Measurements from ENCODE around the gene PEX11A.

Gene PEX11A

DNA sequence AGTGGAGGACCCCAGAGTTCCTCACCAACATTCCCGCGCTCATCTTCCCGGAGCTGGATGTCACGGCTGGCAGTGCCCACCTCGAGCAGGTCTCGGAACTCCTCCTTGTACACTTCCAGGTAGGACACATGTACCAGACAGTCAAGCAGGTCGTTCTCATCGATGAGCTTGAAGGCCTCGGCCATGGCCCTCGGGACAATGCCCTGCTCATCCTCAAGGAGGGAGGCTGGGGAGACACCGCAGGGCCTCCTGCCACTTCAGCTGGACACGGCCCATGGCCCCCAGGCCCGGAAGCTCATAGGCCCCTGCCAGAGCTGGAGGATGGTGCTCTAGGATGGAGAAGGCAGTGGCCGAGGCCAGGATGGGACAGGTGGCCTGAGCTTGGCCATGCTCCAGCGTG, 40.8 kb downstream of the PEX11A start:
- H3K4me3 ChIP-seq (ENCODE audit: low read length): no peak overlapping the region
- TF ChIP-seq, protein P1, sequence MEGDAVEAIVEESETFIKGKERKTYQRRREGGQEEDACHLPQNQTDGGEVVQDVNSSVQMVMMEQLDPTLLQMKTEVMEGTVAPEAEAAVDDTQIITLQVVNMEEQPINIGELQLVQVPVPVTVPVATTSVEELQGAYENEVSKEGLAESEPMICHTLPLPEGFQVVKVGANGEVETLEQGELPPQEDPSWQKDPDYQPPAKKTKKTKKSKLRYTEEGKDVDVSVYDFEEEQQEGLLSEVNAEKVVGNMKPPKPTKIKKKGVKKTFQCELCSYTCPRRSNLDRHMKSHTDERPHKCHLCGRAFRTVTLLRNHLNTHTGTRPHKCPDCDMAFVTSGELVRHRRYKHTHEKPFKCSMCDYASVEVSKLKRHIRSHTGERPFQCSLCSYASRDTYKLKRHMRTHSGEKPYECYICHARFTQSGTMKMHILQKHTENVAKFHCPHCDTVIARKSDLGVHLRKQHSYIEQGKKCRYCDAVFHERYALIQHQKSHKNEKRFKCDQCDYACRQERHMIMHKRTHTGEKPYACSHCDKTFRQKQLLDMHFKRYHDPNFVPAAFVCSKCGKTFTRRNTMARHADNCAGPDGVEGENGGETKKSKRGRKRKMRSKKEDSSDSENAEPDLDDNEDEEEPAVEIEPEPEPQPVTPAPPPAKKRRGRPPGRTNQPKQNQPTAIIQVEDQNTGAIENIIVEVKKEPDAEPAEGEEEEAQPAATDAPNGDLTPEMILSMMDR (conservative IDR thresholded peaks at IDR 0.05; ENCODE audit: low read depth, low read length): no peak
- no peak for DNase-seq (ENCODE audit: low read depth)

GRCh38 chr15:89649013-89649625, 41.4 kb downstream of the PEX11A start:
- no peak for DNase-seq (ENCODE audit: low read depth)
- TF ChIP-seq, protein P1 (conservative IDR thresholded peaks at IDR 0.05; ENCODE audit: low read depth, low read length): no peak
- H3K4me3 ChIP-seq (ENCODE audit: low read length): no peak overlapping the region

- TF ChIP-seq, protein P1 (conservative IDR thresholded peaks at IDR 0.05; ENCODE audit: low read depth, low read length): no peak
- H3K4me3 ChIP-seq (ENCODE audit: low read length): no peak overlapping the region
- no peak for DNase-seq (ENCODE audit: low read depth)
Observed at GRCh38 chr15:89648106-89649012, 42.2 kb downstream of the PEX11A start.

DNA sequence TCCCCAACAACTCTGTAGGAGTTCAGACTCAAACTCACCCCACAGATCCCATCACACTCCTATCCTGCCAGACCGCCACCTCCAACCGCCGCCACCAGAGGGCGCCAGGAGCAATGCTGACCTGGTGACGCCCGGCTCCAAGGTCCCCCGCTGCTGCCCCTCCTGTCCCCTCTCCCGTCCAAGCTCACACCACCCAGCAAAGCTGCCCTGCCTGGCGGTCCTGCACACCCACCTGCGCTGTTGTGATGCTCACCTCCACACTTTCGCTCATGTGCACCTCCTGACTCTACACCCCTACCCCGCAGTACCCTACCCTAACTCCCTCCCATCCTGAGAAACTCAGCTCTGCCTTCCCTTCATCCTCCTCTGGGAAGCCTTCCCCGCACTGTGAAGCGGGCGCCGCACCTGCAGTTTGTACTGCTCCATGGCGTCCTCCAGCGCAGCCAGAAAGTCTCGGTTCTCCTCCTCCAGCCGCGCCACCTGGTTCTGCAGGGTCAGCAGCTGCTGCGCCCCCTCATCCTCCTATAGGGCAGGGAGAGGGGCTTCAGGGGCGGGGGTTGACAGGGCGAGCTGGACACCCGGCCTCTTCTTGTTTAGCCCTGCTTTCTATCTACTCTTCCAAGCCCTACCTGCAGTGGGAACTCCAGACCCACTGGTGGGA, 43.2 kb downstream of the PEX11A start:
- TF ChIP-seq, protein P1 (conservative IDR thresholded peaks at IDR 0.05; ENCODE audit: low read depth, low read length): peak; percentile 97
- no peak for DNase-seq (ENCODE audit: low read depth)
- no peak overlapping the region for H3K4me3 ChIP-seq (ENCODE audit: low read length)

- TF ChIP-seq, protein P1 (conservative IDR thresholded peaks at IDR 0.05; ENCODE audit: low read depth, low read length): no peak
- H3K4me3 ChIP-seq (ENCODE audit: low read length): no peak overlapping the region
- no peak for DNase-seq (ENCODE audit: low read depth)
Observed at GRCh38 chr15:89646416-89647141, 44.0 kb downstream of the PEX11A start.

GRCh38 chr15:89645680-89646079, 44.9 kb downstream of the PEX11A start:
- DNase-seq (ENCODE audit: low read depth): no peak
- TF ChIP-seq, protein P1 (conservative IDR thresholded peaks at IDR 0.05; ENCODE audit: low read depth, low read length): no peak
- no peak overlapping the region for H3K4me3 ChIP-seq (ENCODE audit: low read length)
